ENCODE results near the gene DSTN.

Gene DSTN

DNA sequence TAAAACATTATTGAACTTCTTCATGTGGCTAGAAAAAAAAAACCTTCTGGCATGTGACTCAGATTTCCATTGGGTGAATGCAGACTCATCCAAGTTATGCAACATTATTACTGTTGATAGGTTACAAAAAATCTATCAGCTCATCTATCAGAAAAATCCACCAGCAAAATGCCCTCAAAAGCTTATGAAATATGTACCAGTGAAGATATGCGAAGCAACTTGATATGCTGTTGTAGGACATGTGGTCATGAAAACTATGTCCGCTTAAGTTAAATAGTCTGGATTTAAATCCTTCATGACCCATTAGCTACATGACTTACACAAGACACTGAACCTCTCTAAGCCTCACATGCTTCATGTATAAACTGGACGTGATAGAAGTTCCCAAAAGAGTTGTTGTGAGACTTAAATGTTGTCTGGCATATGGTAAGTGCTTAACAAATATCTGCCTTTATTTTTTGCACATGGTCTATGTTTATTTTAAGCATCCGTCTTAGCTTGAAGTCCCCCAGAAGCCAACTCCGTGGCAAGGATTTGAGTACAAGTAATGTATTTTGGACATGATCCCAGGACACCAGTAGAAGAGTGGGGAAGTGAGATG lies 26.2 kb upstream of the DSTN start:
- no peak overlapping the region for H3K27ac ChIP-seq
- no peak for DNase-seq (ENCODE audit: low read depth, low spot score)

DNA sequence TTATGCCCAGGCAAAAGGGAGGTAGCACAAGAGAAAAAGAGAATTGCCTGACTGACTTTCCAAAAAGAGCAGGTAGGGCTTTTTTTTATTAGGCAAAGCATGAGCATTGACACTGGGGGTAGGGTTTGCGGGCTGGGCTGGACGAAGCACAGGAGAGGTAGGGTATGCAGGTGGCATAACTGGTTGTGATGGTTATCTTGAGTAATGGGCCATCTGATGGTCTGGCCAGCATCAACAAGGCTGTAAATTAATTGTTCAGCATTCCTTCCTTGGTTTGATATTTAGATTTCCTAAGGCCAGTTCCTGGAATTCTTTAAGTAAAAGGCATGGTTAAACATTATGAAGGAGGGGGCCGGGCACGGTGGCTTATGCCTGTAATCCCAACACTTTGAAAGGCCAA lies 24.7 kb upstream of the DSTN start:
- no peak for DNase-seq (ENCODE audit: low read depth, low spot score)
- no peak overlapping the region for H3K27ac ChIP-seq

DNA sequence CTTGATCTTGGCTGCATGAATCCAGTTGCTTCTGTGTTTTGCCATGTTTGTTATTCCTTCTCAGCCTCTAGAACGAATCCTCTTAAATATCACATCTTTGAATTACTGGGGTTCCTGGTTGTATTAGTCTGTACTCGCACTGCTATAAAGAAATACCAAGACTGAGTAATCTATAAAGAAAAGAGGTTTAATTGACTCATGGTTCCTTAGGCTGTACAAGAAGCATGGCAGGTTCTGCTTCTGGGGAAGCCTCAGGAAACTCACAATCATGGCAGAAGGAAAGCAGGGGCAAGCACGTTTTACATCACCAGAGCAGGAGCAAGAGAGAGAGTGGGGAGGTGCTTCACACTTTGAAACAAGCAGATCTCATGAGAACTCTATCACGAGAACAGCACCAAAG lies 20.7 kb upstream of the DSTN start:
- peak overlapping the region; percentile 4 for H3K27ac ChIP-seq
- DNase-seq (ENCODE audit: low read depth, low spot score) = no peak

- H3K27ac ChIP-seq = no peak overlapping the region
- DNase-seq (ENCODE audit: low read depth, low spot score) = no peak
Observed at GRCh38 chr20:17555106-17555505, 14.8 kb upstream of the DSTN start.

DNA sequence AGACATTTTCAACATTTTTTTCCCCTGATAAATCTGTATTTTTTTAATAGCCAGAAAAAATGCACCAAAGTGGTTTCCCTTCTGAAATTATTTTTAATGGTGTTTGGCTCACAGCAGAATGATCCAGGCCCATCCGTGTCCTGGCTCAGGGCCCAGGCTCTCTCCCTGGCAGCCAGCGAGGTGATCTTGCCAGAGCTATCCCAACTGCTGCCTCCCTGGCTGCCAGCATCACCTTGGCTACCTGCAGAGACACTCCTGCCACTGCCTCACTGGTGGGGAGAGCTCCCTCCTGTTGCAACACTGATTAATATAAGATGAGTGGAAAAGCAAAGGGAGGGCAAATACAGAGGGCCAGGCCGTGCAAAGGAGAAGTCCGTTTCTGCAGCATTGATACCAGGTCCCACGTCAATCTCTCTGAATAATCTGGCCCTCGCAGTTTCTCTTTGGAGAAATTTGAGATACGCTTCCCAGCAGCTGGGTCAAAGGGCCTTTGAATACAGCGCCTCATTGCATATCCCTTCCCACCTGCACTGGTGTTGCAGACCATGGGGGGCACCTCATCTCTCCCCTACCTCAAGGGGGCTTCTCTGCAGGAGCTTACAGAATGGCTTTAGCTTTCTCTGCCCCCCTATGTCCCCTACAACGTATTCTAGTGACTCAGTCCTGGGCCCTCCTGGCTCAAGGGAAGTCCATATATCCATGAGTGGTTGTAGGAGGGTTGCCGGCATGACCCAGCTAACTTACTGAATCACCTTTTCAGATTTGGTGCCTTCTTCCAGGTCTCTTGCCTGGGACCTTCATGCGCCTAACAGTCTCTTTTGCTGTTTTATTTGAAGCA lies 12.8 kb upstream of the DSTN start:
- H3K27ac ChIP-seq = peak overlapping the region; percentile 99
- DNase-seq (ENCODE audit: low read depth, low spot score) = no peak

DNA sequence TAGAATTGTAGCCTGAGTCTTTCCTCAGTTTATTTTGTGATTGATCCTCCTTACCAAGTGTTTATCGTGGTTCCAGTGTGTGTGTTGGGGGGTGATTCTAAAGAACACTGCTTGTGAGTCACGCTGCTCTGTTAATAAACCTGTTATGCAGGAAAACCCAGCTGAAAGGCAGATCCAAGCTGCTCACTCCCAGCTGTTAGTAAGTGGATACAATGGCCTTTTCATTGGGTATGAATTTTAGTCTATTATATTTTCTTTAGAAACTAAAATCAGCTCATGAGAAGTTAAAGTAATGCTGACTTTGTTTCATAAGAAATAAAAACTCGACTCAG lies 12.2 kb upstream of the DSTN start:
- peak; percentile 81 for DNase-seq (ENCODE audit: low read depth, low spot score)
- H3K27ac ChIP-seq = peak overlapping the region; percentile 99

- DNase-seq (ENCODE audit: low read depth, low spot score) = peak; percentile 51
- H3K27ac ChIP-seq = peak overlapping the region; percentile 99
Observed at GRCh38 chr20:17558154-17558940, 11.5 kb upstream of the DSTN start.

GRCh38 chr20:17558941-17559304 lies 11.0 kb upstream of the DSTN start:
- H3K27ac ChIP-seq = peak overlapping the region; percentile 99
- DNase-seq (ENCODE audit: low read depth, low spot score) = no peak

DNA sequence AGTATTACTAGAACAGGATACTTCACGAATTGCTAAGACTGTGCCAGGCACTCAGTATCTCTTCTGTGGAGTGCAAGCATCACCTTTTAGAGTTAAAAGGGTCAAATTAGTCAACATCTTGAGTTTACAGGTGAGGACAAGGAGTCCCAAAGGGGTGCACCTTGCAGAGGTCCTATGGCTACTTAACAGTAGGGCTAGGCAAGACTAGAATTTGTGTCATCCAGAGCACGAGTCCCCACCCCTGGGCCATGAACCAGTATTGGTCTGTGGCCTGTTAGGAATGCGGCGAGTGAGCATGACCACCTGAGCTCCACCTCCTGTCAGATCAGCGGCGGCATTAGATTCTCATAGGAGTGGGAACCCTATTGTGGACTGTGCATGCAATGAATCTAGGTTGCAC lies 10.5 kb upstream of the DSTN start:
- peak overlapping the region; percentile 99 for H3K27ac ChIP-seq
- no peak for DNase-seq (ENCODE audit: low read depth, low spot score)

GRCh38 chr20:17560344-17561074 lies 9.4 kb upstream of the DSTN start:
- no peak for DNase-seq (ENCODE audit: low read depth, low spot score)

DNA sequence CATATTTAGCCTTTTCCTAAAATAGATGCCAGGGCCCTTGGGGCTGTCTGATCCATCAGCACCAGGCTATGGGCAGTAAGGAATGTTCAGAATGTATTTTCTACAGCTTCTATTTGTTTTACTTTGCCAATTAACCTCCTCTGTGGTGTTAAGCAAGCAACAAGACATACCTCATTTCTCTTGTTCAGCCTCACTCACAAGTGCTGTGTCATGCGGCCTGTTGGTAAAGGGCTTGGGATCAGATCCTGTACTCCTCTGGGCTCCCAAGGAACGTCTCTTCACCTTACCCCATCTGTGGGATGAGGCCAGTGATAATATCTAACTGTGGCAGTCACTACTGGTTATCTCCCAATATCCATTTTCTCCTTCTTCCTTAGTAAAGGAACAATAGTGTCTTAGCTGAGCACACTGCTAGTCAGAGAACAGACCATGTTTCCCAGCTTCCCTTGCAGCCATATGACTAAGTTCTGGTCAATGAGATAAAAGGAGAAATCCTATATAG lies 7.0 kb upstream of the DSTN start:
- H3K27ac ChIP-seq = peak overlapping the region; percentile 67
- no peak for DNase-seq (ENCODE audit: low read depth, low spot score)

More at GRCh38 chr20:17560344-17561074, 9.4 kb upstream of the DSTN start:
- H3K27ac ChIP-seq = peak overlapping the region; percentile 99

DNA sequence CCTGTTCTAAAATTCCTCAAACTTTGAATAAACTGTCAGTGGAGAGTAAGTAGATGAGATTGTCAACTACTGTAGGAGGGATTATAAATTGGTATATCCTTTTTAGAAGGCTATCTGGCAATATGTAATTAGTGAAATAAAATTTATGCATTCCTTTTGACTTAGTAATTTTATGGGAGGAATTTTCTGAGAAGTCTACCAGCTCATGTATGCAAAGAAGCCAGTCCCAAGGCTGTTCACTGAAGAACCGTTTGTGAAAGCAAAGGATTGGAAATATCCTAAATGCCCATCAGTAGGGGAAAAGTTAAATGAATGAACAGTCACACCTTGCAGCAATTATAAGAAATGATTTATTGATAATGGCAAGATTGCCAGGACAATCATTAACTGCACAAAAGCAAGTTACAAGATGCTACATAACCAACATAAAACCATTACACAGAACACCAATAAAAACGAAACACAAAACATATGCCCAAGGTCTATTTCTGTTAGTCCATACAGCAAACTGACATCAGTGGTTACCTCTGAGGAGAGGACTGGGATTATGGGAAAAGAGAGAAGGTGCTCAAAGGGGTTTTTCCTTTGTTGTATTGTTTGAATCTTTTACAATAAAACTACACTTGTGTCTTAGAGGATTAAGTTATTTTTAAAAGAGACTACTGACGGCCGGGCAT lies 4.6 kb upstream of the DSTN start:
- H3K27ac ChIP-seq = no peak overlapping the region
- no peak for DNase-seq (ENCODE audit: low read depth, low spot score)

DNA sequence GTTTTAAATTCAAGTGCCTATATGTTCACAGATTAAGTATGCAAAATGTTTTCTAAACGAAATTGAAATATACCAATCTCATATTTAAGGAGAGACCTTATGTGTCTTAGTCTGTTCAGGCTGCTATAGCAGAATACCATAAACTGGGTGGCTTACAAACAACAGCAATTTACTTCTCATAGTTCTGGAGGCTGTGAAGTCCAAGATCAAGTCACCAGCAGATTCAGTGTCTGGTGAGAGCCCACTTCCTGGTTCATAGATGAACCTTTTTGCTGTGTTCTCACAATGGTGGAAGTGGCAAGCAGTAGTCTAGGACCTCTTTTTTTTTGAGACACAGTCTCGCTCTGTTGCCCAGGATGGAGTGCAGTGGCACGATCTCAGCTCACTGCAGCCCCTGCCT lies 3.5 kb upstream of the DSTN start:
- no peak for DNase-seq (ENCODE audit: low read depth, low spot score)

DNA sequence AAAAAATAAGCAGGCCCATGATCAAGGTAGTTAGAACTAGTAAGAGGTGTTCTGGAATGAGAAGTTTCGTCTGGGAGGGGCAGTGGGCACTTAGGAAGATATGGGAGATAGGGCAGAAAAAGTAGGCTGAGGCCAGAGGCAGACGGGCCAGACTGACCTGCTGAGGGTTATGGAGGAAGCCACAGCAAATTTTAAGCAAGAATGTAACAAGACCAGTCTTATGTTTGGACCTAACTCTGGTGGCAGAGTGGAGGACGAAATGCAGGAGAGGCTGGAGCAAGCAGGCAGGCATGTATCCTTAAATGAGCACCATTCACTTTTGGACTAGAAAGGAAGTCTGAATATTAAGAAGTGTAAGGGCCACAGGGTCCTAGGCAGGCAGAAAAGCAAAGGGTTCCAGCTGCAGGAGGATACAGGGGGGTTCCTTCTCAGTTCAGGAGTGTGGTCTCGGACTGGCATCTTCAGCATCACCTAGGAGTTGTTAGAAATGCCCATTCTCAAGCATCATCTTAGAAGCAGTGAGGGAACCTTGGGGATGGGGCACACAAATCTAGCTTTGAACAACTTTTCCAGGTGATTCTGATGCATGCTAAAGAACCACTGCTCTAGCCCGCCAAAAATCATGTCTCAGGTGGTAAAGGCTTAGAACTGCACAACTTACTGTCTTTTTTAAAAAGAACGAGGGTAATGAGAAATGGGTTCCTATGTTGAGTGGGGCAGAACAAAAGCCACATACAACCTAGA lies 1.7 kb upstream of the DSTN start:
- H3K27ac ChIP-seq = peak overlapping the region; percentile 90
- no peak for DNase-seq (ENCODE audit: low read depth, low spot score)

More for the DNA sequence above, 3.5 kb upstream of the DSTN start:
- H3K27ac ChIP-seq = no peak overlapping the region

DNA sequence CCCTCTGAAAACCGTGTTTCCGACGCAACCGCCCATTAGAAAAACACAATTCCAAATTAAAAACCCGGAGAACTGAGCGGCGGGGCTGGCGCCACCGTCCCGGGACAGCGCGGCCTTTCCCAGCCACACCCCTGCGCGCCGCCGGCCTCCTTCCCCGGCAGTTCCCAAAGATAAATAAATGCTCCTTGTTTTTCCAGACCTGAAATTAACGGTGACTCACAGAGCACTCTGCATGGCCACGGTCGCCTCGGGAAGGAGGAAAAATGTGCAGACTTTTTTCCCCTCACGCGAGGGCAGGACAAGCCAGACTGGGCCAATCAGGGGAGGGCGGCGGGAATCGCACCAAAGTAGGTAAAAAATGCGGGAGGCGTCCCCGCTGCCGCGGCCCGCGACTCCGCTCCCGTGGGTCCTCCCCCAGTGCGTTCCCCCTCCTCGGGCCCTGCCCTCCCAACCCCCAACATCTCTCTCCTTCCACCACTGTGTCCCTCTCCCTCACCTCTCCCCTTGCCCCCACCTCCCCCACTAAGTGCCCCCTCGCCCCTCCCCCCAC lies 828 bp upstream of the DSTN start:
- peak overlapping the region; percentile 90 for H3K27ac ChIP-seq
- no peak for DNase-seq (ENCODE audit: low read depth, low spot score)

- H3K27ac ChIP-seq = peak overlapping the region; percentile 90
- DNase-seq (ENCODE audit: low read depth, low spot score) = no peak
Observed at GRCh38 chr20:17570347-17571152, 675 bp downstream of the DSTN start.

DNA sequence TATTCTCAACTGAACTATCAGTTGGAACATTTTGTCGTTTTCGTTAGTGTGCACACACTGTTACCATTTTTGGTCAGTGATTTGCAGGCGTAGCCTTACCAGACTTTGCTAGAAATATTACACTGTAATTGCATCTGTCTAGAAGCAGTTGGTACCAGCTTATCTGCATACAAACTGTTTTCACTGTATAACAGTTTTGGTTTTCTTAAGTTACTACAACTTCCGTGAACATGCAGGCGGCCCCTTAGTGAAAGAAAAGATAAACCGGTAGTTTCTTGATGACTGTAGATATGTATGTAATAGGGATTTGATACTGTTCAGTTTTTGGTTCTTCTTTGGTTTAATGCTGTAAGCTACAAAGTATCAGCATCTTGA lies 1.3 kb downstream of the DSTN start:
- no peak for DNase-seq (ENCODE audit: low read depth, low spot score)
- peak overlapping the region; percentile 90 for H3K27ac ChIP-seq

- no peak for DNase-seq (ENCODE audit: low read depth, low spot score)
- peak overlapping the region; percentile 90 for H3K27ac ChIP-seq
Observed at GRCh38 chr20:17572034-17572638, 2.3 kb downstream of the DSTN start.
